ENCODE data around the gene SRCIN1. TPM values are rescaled to one million over a fixed set of nuclear protein-coding genes. Genes with fewer than 3 reads are reported as not detected.
"Not testable (repeated sequence)": the region's sequence is repeated elsewhere in the genome, so short reads cannot be mapped to it uniquely, and the experiment has no call there.

SRCIN1 gene
- polyA plus RNA-seq, 4 donors, result 3.0 to 5.3 (median 3.7) TPM

DNA sequence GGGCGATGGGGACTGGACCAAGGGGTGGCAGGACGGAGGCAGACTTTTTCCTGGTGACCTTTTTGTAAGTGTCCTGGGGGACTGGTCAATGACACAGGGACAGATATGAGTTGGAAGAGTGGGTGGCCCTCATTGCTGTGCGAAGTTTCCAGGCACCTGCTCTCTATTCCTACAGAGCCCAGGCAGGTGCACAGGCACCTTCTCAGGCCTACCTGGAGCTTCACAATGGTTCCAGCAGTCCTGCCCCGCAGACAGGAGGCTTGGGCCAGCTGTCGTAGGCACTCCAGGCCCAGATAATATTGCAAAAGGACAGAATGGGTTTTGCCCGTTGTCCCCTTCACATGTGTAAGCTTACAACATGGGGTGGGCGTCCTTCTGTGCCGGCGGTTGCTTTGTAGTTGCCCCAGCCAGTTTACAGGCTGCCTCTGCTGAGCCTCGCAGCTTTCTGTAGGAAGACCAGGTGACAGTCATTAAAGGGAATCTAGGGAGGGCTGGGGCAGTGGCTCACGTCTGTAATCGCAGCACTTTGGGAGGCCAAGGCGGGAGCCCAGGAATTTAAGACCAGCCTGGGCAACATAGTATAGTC, 93.2 kb downstream of the SRCIN1 start:
- no peak for DNase-seq (ENCODE audit: low read depth in 4 of 4, low spot score in 3 of 4)

- DNase-seq (ENCODE audit: low read depth in 4 of 4, low spot score in 3 of 4), result no peak
These were observed 94.3 kb downstream of the SRCIN1 start for GRCh38 chr17:38511150-38512108.

DNA sequence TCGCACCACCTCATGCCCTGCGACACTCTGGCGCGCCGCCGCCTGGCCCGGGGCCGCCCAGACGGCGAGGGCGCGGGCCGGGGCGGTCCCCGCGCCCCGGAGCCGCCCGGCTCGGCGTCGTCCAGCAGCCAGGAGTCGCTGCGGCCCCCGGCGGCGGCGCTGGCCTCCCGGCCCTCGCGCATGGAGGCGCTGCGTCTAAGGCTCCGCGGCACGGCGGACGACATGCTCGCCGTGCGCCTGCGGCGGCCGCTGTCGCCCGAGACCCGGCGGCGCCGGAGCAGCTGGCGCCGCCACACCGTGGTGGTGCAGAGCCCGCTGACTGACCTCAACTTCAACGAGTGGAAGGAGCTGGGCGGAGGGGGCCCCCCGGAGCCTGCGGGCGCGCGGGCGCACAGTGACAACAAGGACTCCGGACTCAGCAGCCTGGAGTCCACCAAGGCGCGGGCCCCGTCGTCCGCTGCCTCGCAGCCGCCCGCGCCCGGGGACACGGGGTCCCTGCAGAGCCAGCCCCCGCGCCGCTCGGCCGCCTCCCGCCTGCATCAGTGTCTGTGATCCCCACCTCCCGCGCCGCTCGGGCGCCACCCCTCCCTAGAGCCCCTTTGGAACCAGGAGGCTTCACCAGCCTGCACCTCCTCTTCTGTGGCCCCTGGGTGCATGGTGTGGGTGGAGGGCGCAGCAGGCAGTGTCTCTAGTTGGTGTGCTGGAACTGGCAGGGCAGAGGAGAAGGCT, 95.2 kb downstream of the SRCIN1 start:
- peak in 1 of 4 donors; percentile 23 for DNase-seq (ENCODE audit: low read depth in 4 of 4, low spot score in 3 of 4)

GRCh38 chr17:38509772-38510420, 95.9 kb downstream of the SRCIN1 start:
- peak in 1 of 4 donors; percentile 18 for DNase-seq (ENCODE audit: low read depth in 4 of 4, low spot score in 3 of 4)

DNA sequence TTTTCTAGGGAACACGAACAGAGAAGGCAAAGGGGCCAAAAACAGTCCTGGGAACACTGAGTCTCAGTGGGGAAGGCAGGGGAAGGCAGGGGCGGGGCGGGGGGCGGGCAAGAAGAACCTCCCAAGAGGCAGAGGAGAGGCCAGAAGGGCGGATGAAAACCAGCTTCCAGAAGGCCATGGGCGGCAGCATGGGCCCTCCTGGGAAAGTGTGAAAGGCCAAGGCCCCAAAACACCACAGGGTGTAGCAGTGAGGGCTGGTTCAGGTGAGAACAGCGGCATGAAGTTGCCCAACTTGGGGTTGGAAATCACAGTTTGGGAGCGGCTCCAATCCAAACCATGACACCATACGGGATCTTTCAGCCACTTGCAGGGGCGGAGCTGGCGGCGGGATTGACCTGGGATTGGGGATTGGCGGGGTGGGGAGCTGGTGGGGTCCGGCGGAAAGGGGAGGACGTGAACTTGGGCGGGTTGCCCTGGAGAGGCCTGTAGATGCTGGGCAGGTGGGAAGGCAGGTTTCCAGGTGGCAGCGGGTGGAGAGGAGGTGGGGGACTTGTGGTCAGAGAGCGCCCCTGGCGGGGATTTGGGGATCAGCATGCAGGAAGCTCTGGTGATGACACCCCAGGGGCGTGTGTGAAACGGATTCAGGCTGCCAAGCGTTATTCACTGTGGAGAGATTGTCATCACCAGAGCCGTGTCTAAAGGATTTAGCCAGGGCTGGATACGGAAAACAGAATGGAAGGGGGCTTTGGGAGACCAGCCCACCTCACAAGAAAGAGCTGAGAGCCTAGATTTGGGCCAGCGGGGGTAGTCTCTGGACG, 96.6 kb downstream of the SRCIN1 start:
- DNase-seq (ENCODE audit: low read depth in 4 of 4, low spot score in 3 of 4), result peak; percentile 68 to 78 (median 74)

- no peak for DNase-seq (ENCODE audit: low read depth in 4 of 4, low spot score in 3 of 4)
These were observed 97.2 kb downstream of the SRCIN1 start for GRCh38 chr17:38508570-38508950.

GRCh38 chr17:38507921-38508569, 97.7 kb downstream of the SRCIN1 start:
- DNase-seq (ENCODE audit: low read depth in 4 of 4, low spot score in 3 of 4), result no peak

GRCh38 chr17:38507436-38507835, 98.3 kb downstream of the SRCIN1 start:
- no peak for DNase-seq (ENCODE audit: low read depth in 4 of 4, low spot score in 3 of 4)

DNA sequence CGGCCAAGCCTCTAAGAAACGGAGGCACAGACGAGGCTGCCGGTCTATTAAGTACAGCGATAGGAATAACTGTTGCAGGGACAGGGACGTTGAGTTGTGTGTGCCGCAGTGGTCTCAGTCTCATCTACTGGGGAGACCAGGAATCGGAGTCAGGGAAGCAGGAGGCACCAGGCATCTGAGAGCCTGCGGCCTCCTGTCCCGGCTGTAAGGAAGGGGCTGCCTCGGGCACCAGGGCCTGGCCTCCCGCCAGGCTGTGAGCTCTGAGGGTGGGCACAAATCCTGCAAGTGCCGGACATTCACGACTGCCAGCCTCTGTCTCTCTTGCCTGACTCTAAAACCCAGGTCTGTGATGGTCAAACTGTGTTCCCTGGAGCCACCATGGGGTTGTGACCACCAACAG, 101.5 kb downstream of the SRCIN1 start:
- no peak for DNase-seq (ENCODE audit: low read depth in 4 of 4, low spot score in 3 of 4)

GRCh38 chr17:38503286-38503913, 102.4 kb downstream of the SRCIN1 start:
- not testable (repeated sequence) for DNase-seq (ENCODE audit: low read depth in 4 of 4, low spot score in 3 of 4)

GRCh38 chr17:38501718-38502117, 104.0 kb downstream of the SRCIN1 start:
- not testable (repeated sequence) for DNase-seq (ENCODE audit: low read depth in 4 of 4, low spot score in 3 of 4)

DNA sequence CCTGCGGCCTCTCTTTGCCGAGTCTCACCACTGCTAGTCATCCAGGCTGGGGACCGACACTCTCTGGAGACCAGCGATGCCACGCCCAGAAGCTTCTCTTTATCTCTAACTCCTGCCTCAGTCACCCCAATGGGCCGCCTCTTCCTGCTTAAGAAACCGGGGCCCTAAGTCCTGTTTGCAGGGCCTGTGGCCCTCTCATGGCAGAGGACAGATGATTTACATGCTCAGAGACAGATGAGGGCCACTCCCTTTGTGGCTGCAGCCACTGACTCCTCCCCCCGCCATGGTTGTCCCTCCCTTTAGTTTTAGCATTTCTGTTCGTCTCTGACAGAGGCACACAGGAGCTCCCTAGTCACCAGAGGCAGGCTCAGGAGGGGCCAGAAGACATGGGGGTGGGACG, 106.5 kb downstream of the SRCIN1 start:
- DNase-seq (ENCODE audit: low read depth in 4 of 4, low spot score in 3 of 4), result not testable (repeated sequence)

GRCh38 chr17:38498353-38498752, 107.4 kb downstream of the SRCIN1 start:
- no peak for DNase-seq (ENCODE audit: low read depth in 4 of 4, low spot score in 3 of 4)

DNA sequence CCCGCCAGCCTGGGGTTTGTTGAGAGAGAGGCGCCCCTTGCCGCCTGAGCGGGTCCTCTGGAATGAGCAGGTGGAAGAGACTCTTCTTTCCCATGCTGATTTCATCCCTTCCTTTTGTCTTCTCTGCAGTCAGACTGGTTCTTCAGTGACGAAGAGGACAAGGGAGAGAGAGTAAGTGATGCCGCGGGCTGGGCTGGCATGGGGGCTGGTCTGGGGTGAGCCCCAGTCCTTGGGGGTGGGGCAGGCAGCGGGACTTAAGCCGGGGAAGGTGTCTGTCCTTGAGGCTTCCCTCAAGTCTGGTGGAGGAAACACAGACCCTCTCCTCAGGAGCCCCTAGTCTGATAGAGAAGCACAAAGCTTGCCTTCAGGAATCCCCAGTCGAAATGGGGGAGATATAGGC, 108.1 kb downstream of the SRCIN1 start:
- not testable (repeated sequence) for DNase-seq (ENCODE audit: low read depth in 4 of 4, low spot score in 3 of 4)

GRCh38 chr17:38494152-38494551, 111.6 kb downstream of the SRCIN1 start:
- DNase-seq (ENCODE audit: low read depth in 4 of 4, low spot score in 3 of 4), result not testable (repeated sequence)

GRCh38 chr17:38492067-38493040, 113.4 kb downstream of the SRCIN1 start:
- peak; percentile 65 to 79 (median 72) for DNase-seq (ENCODE audit: low read depth in 4 of 4, low spot score in 3 of 4)

DNA sequence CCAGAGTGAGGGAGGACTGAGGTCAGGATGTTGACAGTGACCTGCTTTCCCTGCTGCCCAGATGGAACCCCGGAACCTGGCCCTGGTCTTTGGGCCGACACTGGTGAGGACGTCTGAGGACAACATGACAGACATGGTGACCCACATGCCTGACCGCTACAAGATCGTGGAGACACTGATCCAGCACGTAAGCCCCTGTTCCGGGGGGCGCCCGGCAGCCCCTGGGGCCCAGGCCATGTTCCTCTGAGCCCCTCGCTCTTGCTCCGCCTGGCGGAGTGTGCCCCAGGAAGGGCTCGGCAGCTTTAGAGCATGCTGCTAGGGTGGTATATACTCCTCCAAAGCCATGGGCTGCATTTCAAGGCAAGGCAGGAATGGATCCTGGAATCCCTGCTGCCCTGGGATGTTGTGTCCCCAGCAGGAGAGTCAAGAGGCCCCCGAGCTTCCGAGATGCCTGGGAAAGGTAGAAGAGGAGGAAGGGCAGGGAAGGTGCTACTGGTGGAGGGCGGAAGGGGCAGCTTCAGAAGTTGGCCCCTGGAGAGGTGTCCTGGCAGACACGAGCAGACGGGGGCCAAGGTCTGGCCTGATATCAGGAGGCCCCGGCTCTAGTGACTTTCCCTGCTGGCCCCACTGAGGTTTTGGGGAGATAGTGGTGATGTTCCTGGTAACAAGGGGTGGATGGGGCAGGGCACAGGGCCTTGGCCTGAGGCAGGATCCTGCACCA, 114.2 kb downstream of the SRCIN1 start:
- DNase-seq (ENCODE audit: low read depth in 4 of 4, low spot score in 3 of 4), result not testable (repeated sequence)
